HEK293 (cell line): ENCODE results near the gene FILIP1L.
A peak's percentile ranks its signal among the peaks of the same experiment; 100 is the strongest.

Experiments used
- CTCF ChIA-PET: fragments of 350-600 bp; formaldehyde crosslinking; extraction: SDS; loops from one replicate; lab custom pipeline; 2021; ENCODE audit warnings: antibody characterized with exemption; lab: Yijun Ruan, JAX
- POLR2A ChIA-PET: fragments of 300-600 bp; formaldehyde crosslinking; extraction: SDS; loops from one replicate; lab custom pipeline; 2020; ENCODE audit warnings: antibody characterized with exemption, inconsistent platforms; lab: Yijun Ruan, JAX
- H3K27ac ChIP-seq: fragments of 200-500 bp; sonication (Bioruptor generic); 2 replicates; pipeline ENCODE4 v1.5.1; 2014; ENCODE audit warnings: low read depth, low read length, control low read depth, inconsistent platforms; ENCODE audit errors: extremely low read depth
- H3K36me3 ChIP-seq, 2 experiments: fragments of 200-500 bp in 1 of 2; sonication (Bioruptor generic) in 1 of 2; 1 replicate in 1 of 2; 2 replicates in 1 of 2; pipeline ENCODE4 v1.5.1; 2014 to 2017; ENCODE audit warnings: inconsistent platforms in 2 of 2, low read length in 2 of 2; ENCODE audit not compliant: control insufficient read depth in 2 of 2, insufficient read depth in 1 of 2
- H3K4me1 ChIP-seq: fragments of 200-500 bp; sonication (Bioruptor generic); 2 replicates; pipeline ENCODE4 v1.5.1; 2014; ENCODE audit warnings: mild to moderate bottlenecking, low read length, inconsistent platforms; ENCODE audit not compliant: control insufficient read depth, insufficient read depth
- H3K4me3 ChIP-seq: 2 replicates; pipeline ENCODE4 v1.5.1; 2011; ENCODE audit warnings: low read depth, mild to moderate bottlenecking, control low read depth, low read length, moderate library complexity
- H3K9me3 ChIP-seq: fragments of 200-500 bp; sonication (Bioruptor generic); 2 replicates; pipeline ENCODE4 v1.5.1; 2014; ENCODE audit warnings: low read depth, low read length, inconsistent platforms; ENCODE audit not compliant: control insufficient read depth, insufficient read depth
- BCL11B ChIP-seq: fragments of 450-650 bp; formaldehyde crosslinking; IDR thresholded peaks from 2 replicates; pipeline ENCODE4 v1.5.1; 2016; ENCODE audit warnings: low read depth, missing biosample characterization, missing genetic modification characterization
- GLI4 ChIP-seq: fragments of 450-650 bp; formaldehyde crosslinking; IDR thresholded peaks from 2 replicates; pipeline ENCODE4 v1.5.1; 2016; ENCODE audit warnings: missing biosample characterization, missing genetic modification characterization
- HOXA7 ChIP-seq: sonication (generic); formaldehyde crosslinking; IDR thresholded peaks from 2 replicates; pipeline ENCODE4 v1.8.1; 2022; ENCODE audit warnings: missing genetic modification reagents, borderline replicate concordance
- KLF7 ChIP-seq: fragments of 450-650 bp; formaldehyde crosslinking; IDR thresholded peaks from 2 replicates; pipeline ENCODE4 v1.5.1; 2016; ENCODE audit warnings: missing biosample characterization, missing genetic modification characterization, borderline replicate concordance
- KLF9 ChIP-seq: fragments of 450-650 bp; formaldehyde crosslinking; IDR thresholded peaks from 2 replicates; pipeline ENCODE4 v1.5.1; 2016; ENCODE audit warnings: missing biosample characterization, missing genetic modification characterization, low read depth
- PBX3 ChIP-seq: sonication (generic); formaldehyde crosslinking; IDR thresholded peaks from 2 replicates; pipeline ENCODE4 v1.8.1; 2022; ENCODE audit warnings: mild to moderate bottlenecking, moderate library complexity, missing genetic modification reagents
- PRDM4 ChIP-seq: fragments of 450-650 bp; formaldehyde crosslinking; IDR thresholded peaks from 2 replicates; pipeline ENCODE4 v1.5.1; 2017; ENCODE audit warnings: missing biosample characterization, missing genetic modification characterization
- PRDM6 ChIP-seq: fragments of 450-650 bp; formaldehyde crosslinking; IDR thresholded peaks from 2 replicates; pipeline ENCODE4 v1.5.1; 2017; ENCODE audit warnings: missing biosample characterization, missing genetic modification characterization
- TCF7L2 ChIP-seq: IDR thresholded peaks from 2 replicates; pipeline ENCODE4 v1.6.1; 2011; ENCODE audit warnings: low read depth, mild to moderate bottlenecking, inconsistent platforms, low read length, moderate library complexity, borderline replicate concordance
- TRIM28 ChIP-seq: IDR thresholded peaks from 2 replicates; pipeline ENCODE4 v1.6.1; 2011; ENCODE audit warnings: low read length, control low read depth, borderline replicate concordance
- ZBTB8A ChIP-seq: fragments of 450-650 bp; formaldehyde crosslinking; IDR thresholded peaks from 2 replicates; pipeline ENCODE4 v1.5.1; 2016; ENCODE audit warnings: missing biosample characterization, missing genetic modification characterization
- ZNF121 ChIP-seq: fragments of 450-650 bp; formaldehyde crosslinking; IDR thresholded peaks from 2 replicates; pipeline ENCODE4 v1.5.1; 2016; ENCODE audit warnings: missing biosample characterization, missing genetic modification characterization
- ZNF174 ChIP-seq: fragments of 450-650 bp; formaldehyde crosslinking; IDR thresholded peaks from 2 replicates; pipeline ENCODE4 v1.5.0; 2017; ENCODE audit warnings: missing biosample characterization, mild to moderate bottlenecking, missing genetic modification characterization
- ZNF221 ChIP-seq: fragments of 450-650 bp; formaldehyde crosslinking; IDR thresholded peaks from 2 replicates; pipeline ENCODE4 v1.5.1; 2017; ENCODE audit warnings: missing biosample characterization, missing genetic modification characterization, borderline replicate concordance
- ZNF266 ChIP-seq: fragments of 450-650 bp; formaldehyde crosslinking; IDR thresholded peaks from 2 replicates; pipeline ENCODE4 v1.5.1; 2016; ENCODE audit warnings: missing biosample characterization, missing genetic modification characterization, low read depth
- ZNF274 ChIP-seq, 2 experiments: fragments of 200-500 bp in 1 of 2; fragments of 450-650 bp in 1 of 2; sonication (Bioruptor generic) in 1 of 2; formaldehyde crosslinking in 1 of 2; IDR thresholded peaks; 2 replicates each; pipeline versions ENCODE4 v1.5.1 to v1.6.1; 2014 to 2016; ENCODE audit warnings: borderline replicate concordance in 1 of 2, inconsistent platforms in 1 of 2, low read length in 1 of 2, missing biosample characterization in 1 of 2, missing genetic modification characterization in 1 of 2
- ZNF37A ChIP-seq: fragments of 450-650 bp; IDR thresholded peaks from 2 replicates; pipeline ENCODE4 v1.5.1; 2018; ENCODE audit warnings: missing biosample characterization, missing genetic modification characterization
- ZNF423 ChIP-seq: fragments of 450-650 bp; formaldehyde crosslinking; IDR thresholded peaks from 2 replicates; pipeline ENCODE4 v1.5.1; 2016; ENCODE audit warnings: missing biosample characterization, missing genetic modification characterization
- ZNF501 ChIP-seq: fragments of 450-650 bp; formaldehyde crosslinking; IDR thresholded peaks from 2 replicates; pipeline ENCODE4 v1.5.1; 2016; ENCODE audit warnings: missing biosample characterization, missing genetic modification characterization
- ZNF558 ChIP-seq: fragments of 450-650 bp; formaldehyde crosslinking; IDR thresholded peaks from 2 replicates; pipeline ENCODE4 v1.5.1; 2016; ENCODE audit warnings: missing biosample characterization, missing genetic modification characterization
- ZNF600 ChIP-seq: fragments of 450-650 bp; formaldehyde crosslinking; IDR thresholded peaks from 2 replicates; pipeline ENCODE4 v1.5.1; 2016; ENCODE audit warnings: missing biosample characterization, missing genetic modification characterization
- ZNF629 ChIP-seq: fragments of 450-650 bp; formaldehyde crosslinking; IDR thresholded peaks from 2 replicates; pipeline ENCODE4 v1.5.1; 2017; ENCODE audit warnings: missing biosample characterization, missing genetic modification characterization
- ZNF639 ChIP-seq: fragments of 450-650 bp; formaldehyde crosslinking; IDR thresholded peaks from 2 replicates; pipeline ENCODE4 v1.5.1; 2016; ENCODE audit warnings: missing biosample characterization, missing genetic modification characterization
- ZNF654 ChIP-seq: fragments of 450-650 bp; formaldehyde crosslinking; IDR thresholded peaks from 2 replicates; pipeline ENCODE4 v1.5.1; 2016; ENCODE audit warnings: low read depth, missing biosample characterization, missing genetic modification characterization
- ZNF660 ChIP-seq: fragments of 450-650 bp; IDR thresholded peaks from 2 replicates; pipeline ENCODE4 v1.5.1; 2018; ENCODE audit warnings: missing biosample characterization, mild to moderate bottlenecking, missing genetic modification characterization
- ZNF776 ChIP-seq: fragments of 450-650 bp; formaldehyde crosslinking; IDR thresholded peaks from 2 replicates; pipeline ENCODE4 v1.5.0; 2017; ENCODE audit warnings: missing biosample characterization, missing genetic modification characterization, borderline replicate concordance

FILIP1L gene

GRCh38 chr3:100003609-100004503 is 110.4 kb downstream of the FILIP1L start:
- H3K27ac ChIP-seq: no peak overlapping the region
- no peaks in the 10 kb centered on the region for H3K9me3 ChIP-seq
- H3K4me1 ChIP-seq: peaks cover 3% of the 10 kb centered on the region
- POLR2A ChIA-PET: interaction anchor here (0.9 kb wide), 1 partner anchor 257 kb away, joined by 3 read pairs; the partner anchor contains the start of gene TBC1D23
- CTCF ChIA-PET: no interaction called here
- H3K4me3 ChIP-seq: no peak overlapping the region
- H3K36me3 ChIP-seq: no peaks in the 10 kb centered on the region
- TF ChIP-seq ZNF639 (tag by site-specific recombination) (no peak), KLF9 (tag by site-specific recombination) (no peak), ZNF266 (no peak), TRIM28 (no peak), ZNF221 (tag by site-specific recombination) (no peak), ZBTB8A (no peak), ZNF558 (tag by site-specific recombination) (no peak), ZNF600 (tag by site-specific recombination) (no peak), PRDM4 (tag by site-specific recombination) (no peak), ZNF660 (tag by site-specific recombination) (no peak), BCL11B (tag by site-specific recombination) (no peak), PRDM6 (no peak), ZNF274 (IDR thresholded peaks at IDR 0.05; ENCODE audit: low read length) (no peak), ZNF274 (tag by site-specific recombination; IDR thresholded peaks at IDR 0.05; ENCODE audit: borderline replicate concordance) (no peak)

GRCh38 chr3:100002599-100003350 is 111.5 kb downstream of the FILIP1L start:
- Histone ChIP-seq H3K9me3 (no peaks in the 10 kb centered on the region), H3K36me3 (no peaks in the 10 kb centered on the region), H3K27ac (no peak overlapping the region), H3K4me3 (no peak overlapping the region), H3K4me1 (peaks cover 3% of the 10 kb centered on the region)
- CTCF ChIA-PET: interaction anchor here (0.6 kb wide), 2 partner anchors 88 to 153 kb away, joined by 3 read pairs; no protein-coding TSS in a partner anchor
- POLR2A ChIA-PET: interaction anchor here (0.9 kb wide), 1 partner anchor 258 kb away, joined by 3 read pairs; the partner anchor contains the start of gene TBC1D23
- TF ChIP-seq ZNF776 (tag by site-specific recombination) (no peak), GLI4 (tag by site-specific recombination) (no peak), ZNF654 (tag by site-specific recombination) (peak; percentile 20), ZNF37A (tag by site-specific recombination) (no peak), ZNF629 (tag by site-specific recombination) (peak; percentile 99), PBX3 (CRISPR knock-in tag) (no peak), ZNF121 (tag by site-specific recombination) (no peak), ZNF423 (tag by site-specific recombination) (no peak), ZNF266 (no peak), ZNF501 (tag by site-specific recombination) (peak; percentile 64; the same call in 1 of the 2 replicates), TCF7L2 (no peak), KLF9 (tag by site-specific recombination) (peak; percentile 62; the same call in 1 of the 2 replicates), ZNF600 (tag by site-specific recombination) (peak; percentile 88), KLF7 (tag by site-specific recombination) (no peak), ZNF174 (tag by site-specific recombination) (no peak), HOXA7 (CRISPR knock-in tag) (no peak)
